WTC11 (cell line): ENCODE results near the gene FAM110C. TPM values are rescaled to one million over a fixed set of nuclear protein-coding genes. Genes with fewer than 3 reads are reported as not detected.
"Not testable (repeated sequence)": the region's sequence is repeated elsewhere in the genome, so short reads cannot be mapped to it uniquely, and the experiment has no call there.

Source experiments
- ATAC-seq: fragments of 200-7000 bp; cut with Tn5 transposase; 2 replicates; pipeline ENCODE4 v1.10.0; 2021; ENCODE audit warnings: mild to moderate bottlenecking, moderate library complexity
- CTCF ChIA-PET: fragments of 300-600 bp; sonication (Branson Sonifier 250); formaldehyde crosslinking; loops from one replicate; lab custom pipeline; 2021; ENCODE audit warnings: antibody characterized with exemption; lab: Charles Lee
- POLR2A ChIA-PET: fragments of 350-600 bp; sonication (Branson Sonifier 250); formaldehyde crosslinking; loops from one replicate; lab custom pipeline; 2021; ENCODE audit warnings: antibody characterized with exemption; lab: Charles Lee
- DNase-seq: peaks from one replicate; pipeline ENCODE4 v3.0.0; 2021; ENCODE audit warnings: low spot score
- H3K27ac Mint-ChIP-seq: 2 replicates; pipeline ENCODE4 v1.8.0; 2021; ENCODE audit warnings: mixed read lengths
- H3K27me3 Mint-ChIP-seq: 2 replicates; pipeline ENCODE4 v1.8.0; 2021; ENCODE audit warnings: low read depth, mild to moderate bottlenecking, moderate library complexity, mixed read lengths
- H3K36me3 Mint-ChIP-seq: 2 replicates; pipeline ENCODE4 v1.8.0; 2021; ENCODE audit warnings: mixed read lengths
- H3K4me1 Mint-ChIP-seq: 2 replicates; pipeline ENCODE4 v1.8.0; 2022; ENCODE audit warnings: mixed read lengths
- H3K4me3 Mint-ChIP-seq: 2 replicates; pipeline ENCODE4 v1.8.0; 2021; ENCODE audit warnings: mild to moderate bottlenecking, moderate library complexity, mixed read lengths
- H3K9me3 Mint-ChIP-seq: 2 replicates; pipeline ENCODE4 v1.8.0; 2021; ENCODE audit warnings: mixed read lengths
- ATF1 ChIP-seq: sonication (generic); formaldehyde crosslinking; IDR thresholded peaks from 2 replicates; pipeline ENCODE4 v1.8.1; 2023; ENCODE audit warnings: mild to moderate bottlenecking, moderate library complexity, missing genetic modification reagents
- ETV6 ChIP-seq: sonication (generic); formaldehyde crosslinking; IDR thresholded peaks from 2 replicates; pipeline ENCODE4 v1.8.1; 2022; ENCODE audit warnings: mild to moderate bottlenecking, missing genetic modification reagents
- FOXJ3 ChIP-seq: sonication (generic); formaldehyde crosslinking; IDR thresholded peaks from 2 replicates; pipeline ENCODE4 v1.9.0; 2021; ENCODE audit warnings: missing genetic modification reagents, mild to moderate bottlenecking, borderline replicate concordance
- FOXP1 ChIP-seq: sonication (generic); formaldehyde crosslinking; IDR thresholded peaks from 2 replicates; pipeline ENCODE4 v1.8.0; 2022; ENCODE audit warnings: missing genetic modification reagents, mild to moderate bottlenecking, moderate library complexity, borderline replicate concordance
- MXD4 ChIP-seq: fragments of 250-450 bp; sonication (Bioruptor Pico); IDR thresholded peaks from 2 replicates; pipeline ENCODE4 v1.8.0; 2021; ENCODE audit warnings: mild to moderate bottlenecking, moderate library complexity, borderline replicate concordance
- OVOL2 ChIP-seq: fragments of 250-450 bp; sonication (Bioruptor Pico); IDR thresholded peaks from 2 replicates; pipeline ENCODE4 v1.9.0; 2021; ENCODE audit warnings: mild to moderate bottlenecking, borderline replicate concordance
- SMAD3 ChIP-seq: sonication (generic); formaldehyde crosslinking; IDR thresholded peaks from 2 replicates; pipeline ENCODE4 v1.8.0; 2022; ENCODE audit warnings: missing genetic modification reagents, mild to moderate bottlenecking, borderline replicate concordance
- SP1 ChIP-seq: sonication (generic); formaldehyde crosslinking; conservative IDR thresholded peaks from 2 replicates; pipeline ENCODE4 v1.8.1; 2022; ENCODE audit warnings: missing genetic modification reagents
- TCF7 ChIP-seq: sonication (generic); formaldehyde crosslinking; IDR thresholded peaks from 2 replicates; pipeline ENCODE4 v1.8.0; 2022; ENCODE audit warnings: mild to moderate bottlenecking, low read depth, missing genetic modification reagents, moderate library complexity
- ZNF263 ChIP-seq: sonication (generic); formaldehyde crosslinking; IDR thresholded peaks from 2 replicates; pipeline ENCODE4 v1.8.1; 2022; ENCODE audit warnings: low read depth, mild to moderate bottlenecking, moderate library complexity, missing genetic modification reagents
- ZNF396 ChIP-seq: fragments of 250-450 bp; sonication (Bioruptor Pico); IDR thresholded peaks from 2 replicates; pipeline ENCODE4 v1.8.0; 2021; ENCODE audit warnings: mild to moderate bottlenecking, moderate library complexity, borderline replicate concordance
- ZNF671 ChIP-seq: fragments of 250-450 bp; sonication (Bioruptor Pico); IDR thresholded peaks from 2 replicates; pipeline ENCODE4 v1.8.0; 2021; ENCODE audit warnings: mild to moderate bottlenecking
- total RNA-seq: library from RNA; stranded (reverse); gene quantifications from 3 replicates; pipeline ENCODE4 v1.2.3, GENCODE V29; 2021
- TF ChIP-seq, protein P1 (sequence below): sonication (generic); formaldehyde crosslinking; IDR thresholded peaks from 2 replicates; pipeline ENCODE4 v1.8.0; 2022; ENCODE audit warnings: mild to moderate bottlenecking, missing genetic modification reagents
- TF ChIP-seq, protein P2 (sequence below): sonication (generic); formaldehyde crosslinking; IDR thresholded peaks from 2 replicates; pipeline ENCODE4 v1.8.0; 2022; ENCODE audit warnings: missing genetic modification reagents
- TF ChIP-seq, protein P3 (sequence below): sonication (generic); formaldehyde crosslinking; IDR thresholded peaks from 2 replicates; pipeline ENCODE4 v1.8.1; 2023; ENCODE audit warnings: mild to moderate bottlenecking, missing genetic modification reagents, moderate library complexity
- TF ChIP-seq, protein P4 (sequence below): fragments of 250-450 bp; sonication (Bioruptor Pico); IDR thresholded peaks from 2 replicates; pipeline ENCODE4 v1.8.0; 2021; ENCODE audit warnings: mild to moderate bottlenecking
- TF ChIP-seq, protein P5 (sequence below): sonication (generic); formaldehyde crosslinking; conservative IDR thresholded peaks from 2 replicates; pipeline ENCODE4 v1.8.1; 2023; ENCODE audit warnings: mild to moderate bottlenecking, low read depth, missing genetic modification reagents, moderate library complexity
- TF ChIP-seq, protein P6 (sequence below): sonication (generic); formaldehyde crosslinking; IDR thresholded peaks from 2 replicates; pipeline ENCODE4 v1.8.1; 2023; ENCODE audit warnings: mild to moderate bottlenecking, missing genetic modification reagents

Gene FAM110C
- total RNA-seq, 1 experiment from 2014 or later: 6.1 TPM

DNA sequence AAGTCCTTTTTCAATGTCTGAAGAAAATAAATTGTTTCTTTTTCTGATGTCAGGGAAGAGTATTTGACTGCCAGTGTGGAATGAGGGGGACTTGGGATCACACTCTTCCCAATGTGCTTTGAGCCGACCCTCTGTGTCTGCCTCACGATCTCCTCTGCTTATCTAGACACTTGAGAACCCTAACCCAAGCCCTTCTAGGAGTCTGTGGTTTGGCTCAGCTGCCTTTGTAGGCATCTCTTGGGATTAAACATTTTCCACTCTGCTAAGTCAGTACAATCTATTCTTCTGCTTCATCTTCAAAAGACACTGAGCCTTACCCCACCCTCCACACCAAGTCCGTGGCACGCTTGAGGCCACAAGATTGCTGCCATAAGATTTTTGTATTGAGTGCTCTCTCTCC lies 19.4 kb downstream of the FAM110C start:
- H3K27me3 Mint-ChIP-seq: peaks cover 3% of the 10 kb centered on the region; the same call in 1 of the 2 replicates
- H3K36me3 Mint-ChIP-seq: 0 out of 2 replicates have a peak, but pooled peaks cover 3% of the 10 kb centered on the region
- ChIA-PET POLR2A (no interaction called here), CTCF (no interaction called here)
- ATAC-seq (no peak), DNase-seq (no peak)
- peaks cover 7% of the 10 kb centered on the region for H3K9me3 Mint-ChIP-seq
- no peaks in the 10 kb centered on the region for H3K4me1 Mint-ChIP-seq
- TF ChIP-seq TCF7 (CRISPR knock-in tag) (no peak), ZNF263 (CRISPR knock-in tag) (no peak), ETV6 (CRISPR knock-in tag) (no peak), ZNF396 (no peak)
- TF ChIP-seq, protein P1, sequence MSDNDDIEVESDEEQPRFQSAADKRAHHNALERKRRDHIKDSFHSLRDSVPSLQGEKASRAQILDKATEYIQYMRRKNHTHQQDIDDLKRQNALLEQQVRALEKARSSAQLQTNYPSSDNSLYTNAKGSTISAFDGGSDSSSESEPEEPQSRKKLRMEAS (CRISPR knock-in tag): no peak
- H3K27ac Mint-ChIP-seq: no peak overlapping the region
- H3K4me3 Mint-ChIP-seq: no peak overlapping the region

DNA sequence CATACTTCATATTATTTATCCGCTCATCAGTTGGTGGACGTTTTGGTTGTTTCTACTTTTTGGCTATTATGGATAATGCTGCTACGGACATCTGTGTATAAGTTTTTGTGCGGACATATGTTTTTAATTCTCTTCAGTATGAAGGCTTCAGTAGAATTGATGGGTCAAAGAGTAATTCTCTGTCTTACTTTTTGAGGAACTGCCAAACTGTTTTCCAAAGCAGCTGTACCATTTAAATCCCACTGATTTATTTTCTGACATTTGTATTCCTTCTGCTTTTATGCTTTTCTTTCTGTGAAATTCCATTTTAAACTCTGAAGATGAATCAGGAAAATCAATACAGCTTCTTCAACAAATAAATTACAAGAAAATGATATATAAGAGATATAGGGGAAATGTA lies 20.8 kb downstream of the FAM110C start:
- Mint-ChIP-seq H3K36me3 (0 out of 2 replicates have a peak, but pooled peaks cover 3% of the 10 kb centered on the region), H3K27ac (no peak overlapping the region), H3K9me3 (peaks cover 7% of the 10 kb centered on the region), H3K27me3 (peaks cover 3% of the 10 kb centered on the region; the same call in 1 of the 2 replicates), H3K4me1 (no peaks in the 10 kb centered on the region), H3K4me3 (no peak overlapping the region)
- no peak for ATAC-seq
- POLR2A ChIA-PET: no interaction called here
- CTCF ChIA-PET: no interaction called here
- TF ChIP-seq, protein P2, sequence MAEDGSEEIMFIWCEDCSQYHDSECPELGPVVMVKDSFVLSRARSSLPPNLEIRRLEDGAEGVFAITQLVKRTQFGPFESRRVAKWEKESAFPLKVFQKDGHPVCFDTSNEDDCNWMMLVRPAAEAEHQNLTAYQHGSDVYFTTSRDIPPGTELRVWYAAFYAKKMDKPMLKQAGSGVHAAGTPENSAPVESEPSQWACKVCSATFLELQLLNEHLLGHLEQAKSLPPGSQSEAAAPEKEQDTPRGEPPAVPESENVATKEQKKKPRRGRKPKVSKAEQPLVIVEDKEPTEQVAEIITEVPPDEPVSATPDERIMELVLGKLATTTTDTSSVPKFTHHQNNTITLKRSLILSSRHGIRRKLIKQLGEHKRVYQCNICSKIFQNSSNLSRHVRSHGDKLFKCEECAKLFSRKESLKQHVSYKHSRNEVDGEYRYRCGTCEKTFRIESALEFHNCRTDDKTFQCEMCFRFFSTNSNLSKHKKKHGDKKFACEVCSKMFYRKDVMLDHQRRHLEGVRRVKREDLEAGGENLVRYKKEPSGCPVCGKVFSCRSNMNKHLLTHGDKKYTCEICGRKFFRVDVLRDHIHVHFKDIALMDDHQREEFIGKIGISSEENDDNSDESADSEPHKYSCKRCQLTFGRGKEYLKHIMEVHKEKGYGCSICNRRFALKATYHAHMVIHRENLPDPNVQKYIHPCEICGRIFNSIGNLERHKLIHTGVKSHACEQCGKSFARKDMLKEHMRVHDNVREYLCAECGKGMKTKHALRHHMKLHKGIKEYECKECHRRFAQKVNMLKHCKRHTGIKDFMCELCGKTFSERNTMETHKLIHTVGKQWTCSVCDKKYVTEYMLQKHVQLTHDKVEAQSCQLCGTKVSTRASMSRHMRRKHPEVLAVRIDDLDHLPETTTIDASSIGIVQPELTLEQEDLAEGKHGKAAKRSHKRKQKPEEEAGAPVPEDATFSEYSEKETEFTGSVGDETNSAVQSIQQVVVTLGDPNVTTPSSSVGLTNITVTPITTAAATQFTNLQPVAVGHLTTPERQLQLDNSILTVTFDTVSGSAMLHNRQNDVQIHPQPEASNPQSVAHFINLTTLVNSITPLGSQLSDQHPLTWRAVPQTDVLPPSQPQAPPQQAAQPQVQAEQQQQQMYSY (CRISPR knock-in tag): no peak
- TF ChIP-seq ZNF671 (CRISPR knock-in tag) (no peak), SP1 (CRISPR knock-in tag) (no peak), OVOL2 (CRISPR knock-in tag) (no peak), SMAD3 (CRISPR knock-in tag) (no peak)
- no peak for DNase-seq

DNA sequence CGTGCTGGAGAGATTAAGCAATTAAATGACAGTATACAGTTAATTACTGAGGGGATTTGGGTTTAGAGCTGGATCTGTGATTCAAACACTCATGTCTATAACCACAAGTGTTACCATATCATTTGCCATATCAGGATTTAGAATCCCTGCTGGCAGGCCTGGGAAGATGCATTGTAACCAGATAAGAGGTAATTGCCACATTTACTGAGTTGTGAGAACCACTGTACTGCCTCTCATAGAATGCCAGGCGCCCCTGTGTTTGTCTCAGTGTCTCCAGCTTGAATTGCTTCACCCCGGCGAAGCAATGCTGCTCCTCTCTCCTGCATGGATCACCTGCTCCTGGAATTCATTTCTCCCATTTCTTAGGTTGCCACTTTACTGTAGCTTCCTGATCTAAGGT lies 21.7 kb downstream of the FAM110C start:
- DNase-seq, H3K27me3 Mint-ChIP-seq, H3K4me1 Mint-ChIP-seq, CTCF ChIA-PET, H3K27ac Mint-ChIP-seq, H3K36me3 Mint-ChIP-seq, ATAC-seq, POLR2A ChIA-PET, H3K4me3 Mint-ChIP-seq, H3K9me3 Mint-ChIP-seq: not testable (repeated sequence)

DNA sequence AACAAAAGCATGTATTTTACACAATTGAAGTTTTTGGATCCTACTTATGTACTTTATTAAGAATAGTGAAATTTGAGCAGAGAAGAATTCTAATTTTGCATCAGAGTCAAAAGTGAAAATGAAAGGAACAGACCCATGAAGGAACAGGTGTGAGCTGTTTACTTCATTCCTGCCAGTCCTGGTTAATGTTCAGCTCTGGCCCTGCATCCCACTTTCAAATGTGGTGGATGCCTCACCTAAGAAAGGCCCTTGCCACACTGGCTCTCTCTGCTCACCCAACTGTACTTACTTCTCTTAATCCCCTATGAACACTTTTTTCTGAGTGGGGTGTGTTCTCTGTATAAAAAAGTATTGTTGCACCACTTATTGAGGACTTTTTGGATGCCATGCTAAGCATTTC lies 22.2 kb downstream of the FAM110C start:
- POLR2A ChIA-PET: no interaction called here
- Mint-ChIP-seq H3K4me3 (no peak overlapping the region), H3K4me1 (peaks cover 6% of the 10 kb centered on the region), H3K27me3 (peaks cover 3% of the 10 kb centered on the region; the same call in 1 of the 2 replicates), H3K27ac (no peak overlapping the region), H3K9me3 (peaks cover 7% of the 10 kb centered on the region), H3K36me3 (0 out of 2 replicates have a peak, but pooled peaks cover 3% of the 10 kb centered on the region)
- ATAC-seq (no peak), DNase-seq (no peak)
- CTCF ChIA-PET: no interaction called here
- TF ChIP-seq FOXJ3 (CRISPR knock-in tag): no peak
- TF ChIP-seq ATF1 (CRISPR knock-in tag): no peak
- TF ChIP-seq, protein P3, sequence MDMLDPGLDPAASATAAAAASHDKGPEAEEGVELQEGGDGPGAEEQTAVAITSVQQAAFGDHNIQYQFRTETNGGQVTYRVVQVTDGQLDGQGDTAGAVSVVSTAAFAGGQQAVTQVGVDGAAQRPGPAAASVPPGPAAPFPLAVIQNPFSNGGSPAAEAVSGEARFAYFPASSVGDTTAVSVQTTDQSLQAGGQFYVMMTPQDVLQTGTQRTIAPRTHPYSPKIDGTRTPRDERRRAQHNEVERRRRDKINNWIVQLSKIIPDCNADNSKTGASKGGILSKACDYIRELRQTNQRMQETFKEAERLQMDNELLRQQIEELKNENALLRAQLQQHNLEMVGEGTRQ (CRISPR knock-in tag): no peak
- TF ChIP-seq FOXP1: no peak
- TF ChIP-seq, protein P4, sequence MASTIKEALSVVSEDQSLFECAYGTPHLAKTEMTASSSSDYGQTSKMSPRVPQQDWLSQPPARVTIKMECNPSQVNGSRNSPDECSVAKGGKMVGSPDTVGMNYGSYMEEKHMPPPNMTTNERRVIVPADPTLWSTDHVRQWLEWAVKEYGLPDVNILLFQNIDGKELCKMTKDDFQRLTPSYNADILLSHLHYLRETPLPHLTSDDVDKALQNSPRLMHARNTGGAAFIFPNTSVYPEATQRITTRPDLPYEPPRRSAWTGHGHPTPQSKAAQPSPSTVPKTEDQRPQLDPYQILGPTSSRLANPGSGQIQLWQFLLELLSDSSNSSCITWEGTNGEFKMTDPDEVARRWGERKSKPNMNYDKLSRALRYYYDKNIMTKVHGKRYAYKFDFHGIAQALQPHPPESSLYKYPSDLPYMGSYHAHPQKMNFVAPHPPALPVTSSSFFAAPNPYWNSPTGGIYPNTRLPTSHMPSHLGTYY: no peak
- TF ChIP-seq, protein P5, sequence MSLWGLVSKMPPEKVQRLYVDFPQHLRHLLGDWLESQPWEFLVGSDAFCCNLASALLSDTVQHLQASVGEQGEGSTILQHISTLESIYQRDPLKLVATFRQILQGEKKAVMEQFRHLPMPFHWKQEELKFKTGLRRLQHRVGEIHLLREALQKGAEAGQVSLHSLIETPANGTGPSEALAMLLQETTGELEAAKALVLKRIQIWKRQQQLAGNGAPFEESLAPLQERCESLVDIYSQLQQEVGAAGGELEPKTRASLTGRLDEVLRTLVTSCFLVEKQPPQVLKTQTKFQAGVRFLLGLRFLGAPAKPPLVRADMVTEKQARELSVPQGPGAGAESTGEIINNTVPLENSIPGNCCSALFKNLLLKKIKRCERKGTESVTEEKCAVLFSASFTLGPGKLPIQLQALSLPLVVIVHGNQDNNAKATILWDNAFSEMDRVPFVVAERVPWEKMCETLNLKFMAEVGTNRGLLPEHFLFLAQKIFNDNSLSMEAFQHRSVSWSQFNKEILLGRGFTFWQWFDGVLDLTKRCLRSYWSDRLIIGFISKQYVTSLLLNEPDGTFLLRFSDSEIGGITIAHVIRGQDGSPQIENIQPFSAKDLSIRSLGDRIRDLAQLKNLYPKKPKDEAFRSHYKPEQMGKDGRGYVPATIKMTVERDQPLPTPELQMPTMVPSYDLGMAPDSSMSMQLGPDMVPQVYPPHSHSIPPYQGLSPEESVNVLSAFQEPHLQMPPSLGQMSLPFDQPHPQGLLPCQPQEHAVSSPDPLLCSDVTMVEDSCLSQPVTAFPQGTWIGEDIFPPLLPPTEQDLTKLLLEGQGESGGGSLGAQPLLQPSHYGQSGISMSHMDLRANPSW (CRISPR knock-in tag): no peak
- TF ChIP-seq, protein P6, sequence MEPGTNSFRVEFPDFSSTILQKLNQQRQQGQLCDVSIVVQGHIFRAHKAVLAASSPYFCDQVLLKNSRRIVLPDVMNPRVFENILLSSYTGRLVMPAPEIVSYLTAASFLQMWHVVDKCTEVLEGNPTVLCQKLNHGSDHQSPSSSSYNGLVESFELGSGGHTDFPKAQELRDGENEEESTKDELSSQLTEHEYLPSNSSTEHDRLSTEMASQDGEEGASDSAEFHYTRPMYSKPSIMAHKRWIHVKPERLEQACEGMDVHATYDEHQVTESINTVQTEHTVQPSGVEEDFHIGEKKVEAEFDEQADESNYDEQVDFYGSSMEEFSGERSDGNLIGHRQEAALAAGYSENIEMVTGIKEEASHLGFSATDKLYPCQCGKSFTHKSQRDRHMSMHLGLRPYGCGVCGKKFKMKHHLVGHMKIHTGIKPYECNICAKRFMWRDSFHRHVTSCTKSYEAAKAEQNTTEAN (CRISPR knock-in tag): no peak
- TF ChIP-seq MXD4 (CRISPR knock-in tag): no peak
